GM19397 (cell line): Measurements from ENCODE around the gene ATP6V1F.

Source experiments
- ATAC-seq: cut with Tn5 transposase; IDR thresholded peaks from one replicate; pipeline ENCODE4 v1.9.1; 2021; ENCODE audit warnings: mild to moderate bottlenecking, moderate library complexity; ENCODE audit not compliant: unreplicated experiment

Gene ATP6V1F

GRCh38 chr7:128835231-128835751 lies 27.4 kb upstream of the ATP6V1F start:
- ATAC-seq, result no peak

GRCh38 chr7:128835790-128836641 lies 26.6 kb upstream of the ATP6V1F start:
- ATAC-seq, result no peak

GRCh38 chr7:128836729-128837348 lies 25.8 kb upstream of the ATP6V1F start:
- ATAC-seq, result no peak

GRCh38 chr7:128837521-128837921 lies 25.1 kb upstream of the ATP6V1F start:
- no peak for ATAC-seq

- ATAC-seq, result no peak
These were observed 24.4 kb upstream of the ATP6V1F start for GRCh38 chr7:128838109-128838779.

GRCh38 chr7:128838981-128839731 lies 23.5 kb upstream of the ATP6V1F start:
- ATAC-seq, result no peak

- ATAC-seq, result no peak
These were observed 22.9 kb upstream of the ATP6V1F start for GRCh38 chr7:128839751-128840177.

GRCh38 chr7:128840326-128841170 lies 22.1 kb upstream of the ATP6V1F start:
- ATAC-seq, result no peak

- ATAC-seq, result no peak
These were observed 21.4 kb upstream of the ATP6V1F start for GRCh38 chr7:128841171-128841690.

- no peak for ATAC-seq
These were observed 20.6 kb upstream of the ATP6V1F start for GRCh38 chr7:128841921-128842673.

- ATAC-seq, result no peak
These were observed 19.7 kb upstream of the ATP6V1F start for GRCh38 chr7:128842674-128843641.

GRCh38 chr7:128843938-128844621 lies 18.6 kb upstream of the ATP6V1F start:
- ATAC-seq, result no peak

- ATAC-seq, result no peak
These were observed 17.8 kb upstream of the ATP6V1F start for GRCh38 chr7:128844777-128845311.

GRCh38 chr7:128845475-128845874 lies 17.2 kb upstream of the ATP6V1F start:
- no peak for ATAC-seq

GRCh38 chr7:128845987-128846386 lies 16.7 kb upstream of the ATP6V1F start:
- no peak for ATAC-seq

- ATAC-seq, result no peak
These were observed 15.7 kb upstream of the ATP6V1F start for GRCh38 chr7:128846781-128847444.
